Right lobe of liver (tissue), 6 donors: Measurements from ENCODE around the gene MPPED1. TPM values are rescaled to one million over a fixed set of nuclear protein-coding genes. Genes with fewer than 3 reads are reported as not detected.

ENCODE experiments used
- ATAC-seq, 4 donors: fragments of 200-7000 bp; cut with Tn5 transposase; one replicate each; pipeline ENCODE4 v1.9.1; 2020; ENCODE audit warnings: mild to moderate bottlenecking in 4 of 4, moderate library complexity in 4 of 4
- DNase-seq, 3 donors: peaks; one replicate each; pipeline ENCODE4 v3.0.0-alpha.2; 2020
- H3K27ac ChIP-seq, 3 donors: fragments of 200-600 bp; one replicate each; pipeline ENCODE4 v1.8.0; 2022
- H3K27me3 ChIP-seq, 2 donors: fragments of 200-600 bp; one replicate each; pipeline ENCODE4 v1.8.0; 2022
- H3K36me3 ChIP-seq, 4 donors: fragments of 200-600 bp; sonication (generic) in 1 of 4; one replicate each; pipeline versions ENCODE4 v1.5.1 to v1.8.0; 2017 to 2022; ENCODE audit warnings: control low read depth in 1 of 4
- H3K4me1 ChIP-seq, 4 donors: fragments of 200-600 bp; sonication (generic) in 1 of 4; one replicate each; pipeline versions ENCODE4 v1.5.1 to v1.8.0; 2017 to 2022; ENCODE audit warnings: control low read depth in 1 of 4
- H3K4me3 ChIP-seq, 3 donors: fragments of 200-600 bp; one replicate each; pipeline ENCODE4 v1.8.0; 2022
- H3K9me3 ChIP-seq, 4 donors: fragments of 200-600 bp; sonication (generic) in 1 of 4; one replicate each; pipeline versions ENCODE4 v1.5.1 to v1.8.0; 2017 to 2022; ENCODE audit warnings: control low read depth in 1 of 4
- POLR2A ChIP-seq: fragments of 450-650 bp; IDR thresholded peaks from one replicate; pipeline ENCODE4 v1.6.1; 2017; ENCODE audit warnings: antibody characterized with exemption, mild to moderate bottlenecking
- WGBS: methylation state at CpG from one replicate; pipeline ENCODE4 v1.1.6; 2018; ENCODE audit warnings: low coverage, low lambda C conversion rate; ENCODE audit not compliant: insufficient coverage; ENCODE audit errors: missing lambda C conversion rate; 5-methylcytosine and 5-hydroxymethylcytosine counted together
- intact Hi-C, 2 donors: fragments of 100-400 bp; cut with DNase I; formaldehyde crosslinking; loops; one replicate each; pipeline versions ENCODE4 v1.11.2 to v1.14.1; 2022
- total RNA-seq, 6 experiments: library from RNA; depleted of rRNA in 2 of 6; stranded (reverse); fragments of >200 nt in 2 of 6; fragmentation: NEBNext Ultra II Directional in 3 of 6; extraction: Animal tissue kit (Norgen Biotek cat#: 25700) in 3 of 6; gene quantifications; one replicate each; pipeline versions ENCODE4 v1.1.0 to v1.2.4, GENCODE V29; 2016 to 2023
- TF ChIP-seq, protein P1 (sequence below), 4 donors: fragments of 200-600 bp in 3 of 4; fragments of 450-650 bp in 1 of 4; IDR thresholded peaks; one replicate each; pipeline versions ENCODE4 v1.5.1 to v1.8.0; 2016 to 2022; ENCODE audit warnings: antibody characterized with exemption in 4 of 4, mild to moderate bottlenecking in 2 of 4
- donor health status: DM: no; HTN: yes; CAD: no.
- donor health status: DM: no; HTN: no; CAD: no.
- donor health status: DM: no; HTN: no; CAD: no.
- donor health status: DM: no; HTN: yes; CAD: no.
- donor health status: DM: no; HTN: yes; CAD: no.

MPPED1 gene
- total RNA-seq, 6 experiments from 2014 or later, result 2.4 to 13.8 (median 11.3) TPM

- Histone ChIP-seq H3K27me3 (no peaks in the 10 kb centered on the region), H3K4me1 (peaks cover 0 to 9% (median 0%) of the 10 kb centered on the region in 4 donors), H3K9me3 (no peaks in the 10 kb centered on the region), H3K36me3 (no peaks in the 10 kb centered on the region), H3K27ac (no peak overlapping the region), H3K4me3 (no peak overlapping the region)
- WGBS, result no CpG with 5 or more reads among the region's 7 CpGs
- intact Hi-C loops, result loop anchor here (5.0 to 10.0 kb wide), 2 partner anchors 73 to 91 kb away; no protein-coding TSS in a partner anchor
- no peak for TF ChIP-seq POLR2A
- TF ChIP-seq, protein P1, sequence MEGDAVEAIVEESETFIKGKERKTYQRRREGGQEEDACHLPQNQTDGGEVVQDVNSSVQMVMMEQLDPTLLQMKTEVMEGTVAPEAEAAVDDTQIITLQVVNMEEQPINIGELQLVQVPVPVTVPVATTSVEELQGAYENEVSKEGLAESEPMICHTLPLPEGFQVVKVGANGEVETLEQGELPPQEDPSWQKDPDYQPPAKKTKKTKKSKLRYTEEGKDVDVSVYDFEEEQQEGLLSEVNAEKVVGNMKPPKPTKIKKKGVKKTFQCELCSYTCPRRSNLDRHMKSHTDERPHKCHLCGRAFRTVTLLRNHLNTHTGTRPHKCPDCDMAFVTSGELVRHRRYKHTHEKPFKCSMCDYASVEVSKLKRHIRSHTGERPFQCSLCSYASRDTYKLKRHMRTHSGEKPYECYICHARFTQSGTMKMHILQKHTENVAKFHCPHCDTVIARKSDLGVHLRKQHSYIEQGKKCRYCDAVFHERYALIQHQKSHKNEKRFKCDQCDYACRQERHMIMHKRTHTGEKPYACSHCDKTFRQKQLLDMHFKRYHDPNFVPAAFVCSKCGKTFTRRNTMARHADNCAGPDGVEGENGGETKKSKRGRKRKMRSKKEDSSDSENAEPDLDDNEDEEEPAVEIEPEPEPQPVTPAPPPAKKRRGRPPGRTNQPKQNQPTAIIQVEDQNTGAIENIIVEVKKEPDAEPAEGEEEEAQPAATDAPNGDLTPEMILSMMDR (IDR thresholded peaks at IDR 0.05), result no peak
- ATAC-seq (no peak), DNase-seq (no peak)
Measured at GRCh38 chr22:43477966-43478365, 66.2 kb downstream of the MPPED1 start.

GRCh38 chr22:43478621-43479300 is 66.9 kb downstream of the MPPED1 start:
- 60% methylated on average over 1 of the region's 21 CpGs for WGBS
- H3K9me3 ChIP-seq, result no peaks in the 10 kb centered on the region
- H3K36me3 ChIP-seq, result no peaks in the 10 kb centered on the region
- H3K27ac ChIP-seq, result no peak overlapping the region
- intact Hi-C loops, result loop anchor here (5.0 to 10.0 kb wide), 2 partner anchors 74 to 91 kb away; no protein-coding TSS in a partner anchor
- H3K4me3 ChIP-seq, result no peak overlapping the region
- TF ChIP-seq, protein P1 (IDR thresholded peaks at IDR 0.05), result no peak
- no peak for TF ChIP-seq POLR2A
- ATAC-seq (no peak), DNase-seq (no peak)
- peaks cover 0 to 5% (median 0%) of the 10 kb centered on the region in 4 donors for H3K4me1 ChIP-seq
- no peaks in the 10 kb centered on the region for H3K27me3 ChIP-seq

- no peaks in the 10 kb centered on the region for H3K9me3 ChIP-seq
- H3K27ac ChIP-seq, result no peak overlapping the region
- TF ChIP-seq, protein P1 (IDR thresholded peaks at IDR 0.05), result no peak
- TF ChIP-seq POLR2A, result no peak
- H3K4me3 ChIP-seq, result no peak overlapping the region
- intact Hi-C loops, result loop anchor here (5.0 to 10.0 kb wide), 2 partner anchors 75 to 92 kb away; no protein-coding TSS in a partner anchor
- no peak for DNase-seq
- 30% methylated on average over 3 of the region's 7 CpGs for WGBS
- no peaks in the 10 kb centered on the region for H3K27me3 ChIP-seq
- H3K4me1 ChIP-seq, result no peaks in the 10 kb centered on the region
- no peak for ATAC-seq
- H3K36me3 ChIP-seq, result no peaks in the 10 kb centered on the region
Measured at GRCh38 chr22:43479301-43479950, 67.6 kb downstream of the MPPED1 start.

DNA sequence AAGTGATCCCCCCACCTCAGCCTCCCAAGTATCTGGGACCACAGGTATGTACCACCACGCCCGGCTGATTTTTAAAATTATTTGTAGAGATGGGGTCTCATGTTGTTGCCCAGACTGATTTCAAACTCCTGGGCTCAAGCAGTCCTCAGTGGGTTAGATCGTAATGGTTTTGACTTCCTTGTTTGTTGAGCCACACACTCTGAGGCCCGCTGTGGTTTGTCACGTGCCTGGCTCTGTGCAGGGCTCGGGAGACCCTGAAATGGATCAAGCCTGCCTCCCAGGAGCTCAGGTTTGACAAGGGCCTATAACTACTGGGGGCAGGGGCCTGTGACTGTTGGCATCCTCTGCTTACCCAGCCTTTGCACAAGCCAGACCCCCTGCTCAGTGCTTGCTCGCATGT is 68.1 kb downstream of the MPPED1 start:
- intact Hi-C loops, result loop anchor here (5.0 to 10.0 kb wide), 2 partner anchors 75 to 93 kb away; no protein-coding TSS in a partner anchor
- Histone ChIP-seq H3K36me3 (no peaks in the 10 kb centered on the region), H3K4me3 (no peak overlapping the region), H3K4me1 (no peaks in the 10 kb centered on the region), H3K9me3 (no peaks in the 10 kb centered on the region), H3K27ac (no peak overlapping the region), H3K27me3 (no peaks in the 10 kb centered on the region)
- 100% methylated on average over 1 of the region's 7 CpGs for WGBS
- no peak for DNase-seq
- no peak for TF ChIP-seq POLR2A
- TF ChIP-seq, protein P1 (IDR thresholded peaks at IDR 0.05), result no peak
- ATAC-seq, result no peak
